HG03196 (cell line): ENCODE results near the gene ECSCR.
"Not testable (repeated sequence)": the region's sequence is repeated elsewhere in the genome, so short reads cannot be mapped to it uniquely, and the experiment has no call there.

Source experiments
- ATAC-seq: cut with Tn5 transposase; IDR thresholded peaks from one replicate; pipeline ENCODE4 v1.9.1; 2021; ENCODE audit not compliant: unreplicated experiment

Gene ECSCR

DNA sequence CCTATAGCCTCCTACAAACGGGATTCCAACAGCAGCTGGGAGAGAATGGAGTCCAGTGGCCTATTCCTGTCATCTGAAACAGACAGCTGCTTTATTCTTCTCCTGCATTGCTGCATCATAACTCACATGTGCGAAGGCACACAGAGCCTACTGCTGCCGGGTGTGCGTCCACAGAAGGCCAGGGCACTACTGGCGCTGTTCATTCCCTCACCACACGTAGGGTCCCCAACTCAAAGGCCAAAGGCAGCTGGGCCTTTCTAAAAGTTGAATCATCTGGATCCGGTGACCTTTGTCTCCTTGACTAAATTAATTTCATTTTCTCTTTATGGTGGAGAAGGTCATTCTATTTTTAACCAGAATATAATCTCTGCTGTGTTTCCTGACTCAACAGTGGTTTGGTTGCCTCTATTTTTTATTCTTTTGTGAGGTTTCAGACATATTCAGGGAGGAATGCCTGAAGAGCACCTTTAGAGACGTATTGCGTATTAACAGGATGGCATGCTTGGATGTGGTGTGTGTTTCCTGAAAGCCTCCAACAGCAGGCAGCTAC, 47.9 kb downstream of the ECSCR start:
- ATAC-seq: no peak

DNA sequence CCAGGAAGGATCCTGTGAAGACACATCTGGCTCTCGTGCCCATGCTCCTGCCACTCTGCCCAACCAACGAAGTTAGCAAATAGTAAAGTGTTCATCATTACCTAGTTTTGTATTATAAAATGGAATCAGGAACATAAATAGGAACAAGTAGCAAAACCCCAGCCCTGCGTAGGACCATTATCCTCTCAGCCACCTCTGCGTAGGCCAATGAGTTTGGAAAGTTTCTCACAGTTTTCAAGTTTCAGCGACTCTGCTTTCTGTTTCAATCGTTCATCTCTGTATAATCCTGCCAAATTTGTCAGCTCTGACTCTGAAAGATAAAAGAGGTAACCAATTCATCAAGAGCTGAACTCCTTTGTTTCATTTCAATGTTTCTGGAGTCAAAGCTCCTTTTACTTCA, 48.6 kb downstream of the ECSCR start:
- ATAC-seq: no peak

DNA sequence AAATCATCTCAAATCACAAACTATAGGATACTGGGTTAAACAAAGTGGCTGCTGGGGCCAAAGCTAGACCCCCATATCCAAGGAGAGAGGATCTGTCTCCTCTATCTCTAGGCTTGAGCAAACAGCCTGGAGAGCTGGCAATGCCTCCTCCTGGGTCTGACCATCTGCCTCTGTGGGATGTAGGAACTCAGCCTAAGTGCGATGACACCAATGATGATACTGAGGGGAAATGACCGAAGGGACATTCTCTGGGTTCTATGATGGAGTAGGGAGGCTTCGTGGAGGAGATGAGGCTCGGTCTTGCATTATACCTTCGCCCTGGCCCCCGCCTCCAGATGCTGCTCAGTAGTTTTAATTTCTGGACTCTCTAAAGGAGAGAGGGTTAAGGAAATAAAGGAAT, 49.4 kb downstream of the ECSCR start:
- ATAC-seq: no peak

DNA sequence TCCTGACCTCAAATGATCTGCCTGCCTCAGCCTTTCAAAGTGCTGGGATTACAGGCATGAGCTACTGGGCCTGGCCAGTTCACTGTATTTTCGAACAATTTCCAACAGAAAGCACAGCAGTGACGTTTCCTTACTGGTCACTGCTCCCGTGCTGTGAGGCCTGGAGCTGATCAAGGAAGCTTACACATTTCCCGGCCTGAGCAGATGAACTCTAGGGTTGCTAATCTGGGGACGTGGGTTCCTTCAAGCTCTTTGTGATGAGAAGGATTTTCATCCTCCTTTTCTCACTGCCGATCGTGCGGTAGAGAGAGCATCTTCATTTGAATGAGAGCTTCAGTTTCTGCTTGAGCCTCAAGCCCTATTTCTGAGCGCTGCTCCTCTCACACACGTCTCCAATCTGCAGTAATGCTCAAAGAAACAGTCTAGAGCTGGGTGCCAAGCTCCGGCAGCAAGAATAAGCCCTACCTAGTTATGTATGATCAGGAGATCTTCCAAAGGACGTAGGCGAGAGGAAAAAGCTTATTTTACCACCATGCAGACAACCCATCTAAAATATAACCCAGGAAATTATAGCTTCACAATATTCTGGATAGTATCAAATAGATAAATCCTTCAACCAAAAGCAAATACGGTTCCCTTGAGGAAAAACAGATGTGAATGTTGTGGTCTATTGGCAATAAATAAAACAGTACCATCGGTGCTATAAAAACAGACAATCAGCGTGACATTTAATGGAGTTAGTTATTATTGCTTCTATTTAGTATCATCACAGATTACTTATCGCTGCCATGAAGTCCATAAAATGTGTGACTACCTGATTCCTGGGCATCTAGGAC, 51.3 kb downstream of the ECSCR start:
- ATAC-seq: no peak

DNA sequence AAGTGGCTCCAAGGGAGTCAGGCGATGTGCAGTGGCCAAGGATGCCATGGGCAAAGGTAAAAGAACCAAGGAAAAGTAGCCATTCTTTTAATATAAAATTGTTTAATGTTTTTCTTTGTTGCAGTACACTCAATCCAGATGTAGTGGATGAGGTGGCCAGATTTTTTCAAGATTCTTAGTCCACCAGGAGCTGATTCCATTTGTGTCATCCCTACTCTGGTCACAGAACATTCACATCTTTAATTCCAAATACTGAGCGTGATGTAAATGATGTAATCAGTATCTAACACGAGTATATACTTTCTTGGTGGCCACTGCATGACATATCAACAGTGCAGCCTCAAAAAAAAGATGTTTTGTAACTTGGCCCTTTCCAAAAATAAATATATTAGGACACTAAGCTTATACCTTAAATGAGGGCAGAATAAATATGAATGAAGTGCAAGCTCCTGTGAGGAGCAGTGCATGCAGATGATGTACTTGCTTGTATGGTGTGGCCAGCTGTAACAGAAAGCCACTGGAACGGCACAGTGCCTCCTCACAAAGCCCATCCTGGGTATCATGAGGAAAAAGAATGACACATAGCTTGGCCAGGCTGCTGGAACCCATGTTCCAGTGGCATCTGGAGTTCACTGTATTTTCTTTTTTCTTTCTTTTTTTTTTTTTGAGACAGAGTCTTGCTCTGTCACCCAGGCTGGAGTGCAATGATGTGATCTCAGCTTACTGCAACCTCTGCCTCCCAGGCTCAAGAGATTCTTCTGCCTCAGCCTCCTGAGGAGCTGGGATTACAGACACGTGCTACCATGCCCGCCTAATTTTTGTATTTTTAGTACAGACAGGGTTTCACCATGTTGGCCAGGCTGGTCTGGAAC, 52.2 kb downstream of the ECSCR start:
- ATAC-seq: no peak

DNA sequence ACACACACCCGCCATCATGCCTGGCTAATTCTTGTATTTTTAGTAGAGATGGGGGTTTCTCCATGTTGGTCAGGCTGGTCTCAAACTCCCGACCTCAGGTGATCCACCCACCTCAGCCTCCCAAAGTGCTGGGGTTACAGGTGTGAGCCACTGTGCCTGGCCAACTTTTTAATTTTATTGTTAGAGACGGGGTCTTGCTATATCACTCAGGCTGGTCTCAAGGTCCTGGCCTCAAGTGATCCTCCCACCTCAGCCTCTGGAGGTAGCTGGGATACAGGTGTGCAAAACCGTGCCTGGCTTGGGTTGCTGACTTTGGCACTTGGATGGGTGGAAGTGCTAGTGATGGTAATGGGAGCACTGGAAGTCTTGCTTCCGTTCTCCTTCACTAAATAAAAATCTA, 53.4 kb downstream of the ECSCR start:
- not testable (repeated sequence) for ATAC-seq

DNA sequence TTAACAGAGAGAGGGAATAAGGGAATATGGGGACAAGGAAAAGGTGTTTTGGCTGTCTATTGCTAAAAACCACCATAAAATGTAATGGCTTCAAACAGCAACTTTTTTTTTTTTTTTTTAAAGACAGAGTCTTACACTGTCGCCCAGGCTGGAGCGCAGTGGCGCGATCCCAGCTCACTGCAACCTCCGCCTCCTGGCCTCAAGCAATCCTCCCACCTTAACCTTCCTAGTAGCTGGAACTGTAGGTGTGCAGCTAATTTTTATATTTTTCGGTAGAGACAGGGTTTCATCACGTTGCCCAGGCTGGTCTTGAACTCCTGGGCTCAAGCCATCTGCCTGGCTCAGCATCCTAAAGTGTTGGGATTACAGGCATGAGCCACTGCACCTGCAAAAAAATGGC, 54.4 kb downstream of the ECSCR start:
- ATAC-seq: no peak

DNA sequence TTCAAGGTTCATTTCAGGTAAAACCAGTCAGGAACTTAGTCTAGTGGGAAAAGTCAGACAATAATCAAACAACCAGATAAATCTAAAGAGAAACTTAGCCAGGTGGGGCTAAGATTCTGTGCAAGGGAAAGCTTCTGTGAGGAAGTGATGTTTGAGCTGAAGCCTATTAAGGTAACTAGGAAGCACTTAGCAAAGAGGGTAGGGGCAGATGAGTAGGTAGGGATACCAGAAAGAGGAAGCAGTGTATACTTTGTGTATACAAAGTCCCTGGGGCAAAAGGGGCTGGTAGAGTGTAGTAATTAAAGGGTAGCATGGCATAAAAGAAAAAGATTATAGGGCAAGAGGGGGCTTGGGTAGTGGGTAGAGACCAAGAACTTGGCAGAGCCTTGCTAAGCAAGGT, 55.0 kb downstream of the ECSCR start:
- ATAC-seq: no peak

DNA sequence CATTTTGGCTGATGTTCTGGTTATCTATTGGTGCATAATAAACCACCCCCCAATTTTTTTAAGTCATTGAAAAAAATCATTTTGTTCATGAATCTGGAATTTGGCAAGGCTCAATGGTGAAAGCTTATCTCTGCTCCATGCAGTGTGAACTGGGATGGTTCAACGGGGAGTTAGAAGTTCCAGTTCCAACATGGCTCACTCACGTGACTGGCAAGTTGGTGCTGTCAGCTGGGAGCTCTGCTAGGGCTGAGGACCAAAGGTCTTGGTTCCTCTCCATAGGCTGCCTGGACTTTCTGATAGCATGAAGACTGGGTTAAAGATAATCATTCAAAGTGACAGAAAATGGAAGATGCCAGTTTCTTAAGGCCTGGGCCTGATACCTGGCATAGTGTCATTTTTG, 55.6 kb downstream of the ECSCR start:
- no peak for ATAC-seq

DNA sequence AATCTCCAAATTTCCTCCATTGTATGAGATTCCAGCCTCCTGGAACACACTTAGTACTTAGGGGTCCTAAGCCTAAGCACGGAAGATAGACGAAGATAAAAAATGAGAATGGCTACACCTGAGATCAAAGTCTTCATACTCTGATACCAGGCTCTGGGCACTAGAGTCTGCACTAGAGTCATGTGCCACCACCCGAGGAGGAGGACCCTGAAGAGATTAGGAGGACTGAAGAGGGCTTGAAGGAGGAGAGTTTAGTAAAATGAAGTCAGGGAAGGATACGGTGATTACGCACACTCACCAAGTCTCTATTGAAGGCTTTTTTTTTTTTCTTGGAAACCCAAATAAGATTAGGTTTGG, 58.1 kb downstream of the ECSCR start:
- no peak for ATAC-seq

DNA sequence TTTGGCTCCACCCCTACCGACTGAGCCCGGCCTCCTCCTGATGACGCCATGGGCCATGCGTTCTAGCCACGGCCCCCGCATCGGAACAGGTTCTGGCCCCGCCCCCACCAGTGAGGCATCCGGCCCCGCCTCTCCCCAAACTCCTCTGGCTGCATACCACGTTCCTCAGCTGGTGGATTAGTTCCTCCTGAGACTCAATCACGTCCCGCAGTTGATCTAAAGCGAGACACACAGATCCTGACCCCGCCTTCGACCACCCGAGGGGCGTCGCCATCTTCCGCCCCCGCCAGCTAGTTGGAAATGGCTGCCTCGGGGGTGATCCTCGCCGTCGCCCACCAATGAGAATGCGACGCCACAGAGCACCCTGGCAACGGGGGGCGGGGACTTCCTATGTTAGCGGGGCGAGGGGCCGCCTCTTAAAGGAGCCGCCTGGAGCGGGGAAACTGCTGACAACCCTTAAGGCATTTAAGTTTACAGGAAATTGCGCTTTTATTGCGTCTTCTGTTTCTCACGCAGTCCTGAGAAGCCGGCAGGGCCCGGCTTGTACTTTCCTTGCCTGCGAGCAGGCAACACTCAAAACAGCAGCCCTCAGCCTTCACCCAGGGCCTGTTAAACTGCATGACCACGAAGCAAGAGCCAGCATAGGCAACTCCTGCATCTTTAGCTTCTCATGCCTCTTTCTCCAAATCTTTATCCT, 58.6 kb downstream of the ECSCR start, which contains the start of gene SPATA24:
TSS of gene SPATA24 (minus strand) at position 303 of the 697 bp plus-strand sequence. CDS start at position 274, 29 bp downstream.
- ATAC-seq: peak; percentile 83

DNA sequence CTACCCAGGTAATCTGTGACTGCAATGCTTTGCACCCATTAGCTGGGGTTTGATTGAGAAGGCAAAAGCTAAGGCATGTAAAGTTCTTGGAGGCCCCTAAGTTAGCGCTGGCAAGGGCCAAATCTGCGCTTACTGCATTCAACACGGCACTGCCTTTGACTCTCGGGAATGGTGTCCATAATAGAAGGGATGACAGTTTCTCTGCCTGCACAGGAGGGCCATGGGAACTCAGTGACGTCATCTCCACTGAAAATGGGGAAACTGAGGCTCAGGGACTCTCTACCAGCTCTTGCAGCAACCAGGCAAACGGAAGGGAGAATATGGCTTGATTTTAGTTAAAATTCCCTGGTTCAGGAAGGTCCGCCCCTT, 59.1 kb downstream of the ECSCR start:
- no peak for ATAC-seq

DNA sequence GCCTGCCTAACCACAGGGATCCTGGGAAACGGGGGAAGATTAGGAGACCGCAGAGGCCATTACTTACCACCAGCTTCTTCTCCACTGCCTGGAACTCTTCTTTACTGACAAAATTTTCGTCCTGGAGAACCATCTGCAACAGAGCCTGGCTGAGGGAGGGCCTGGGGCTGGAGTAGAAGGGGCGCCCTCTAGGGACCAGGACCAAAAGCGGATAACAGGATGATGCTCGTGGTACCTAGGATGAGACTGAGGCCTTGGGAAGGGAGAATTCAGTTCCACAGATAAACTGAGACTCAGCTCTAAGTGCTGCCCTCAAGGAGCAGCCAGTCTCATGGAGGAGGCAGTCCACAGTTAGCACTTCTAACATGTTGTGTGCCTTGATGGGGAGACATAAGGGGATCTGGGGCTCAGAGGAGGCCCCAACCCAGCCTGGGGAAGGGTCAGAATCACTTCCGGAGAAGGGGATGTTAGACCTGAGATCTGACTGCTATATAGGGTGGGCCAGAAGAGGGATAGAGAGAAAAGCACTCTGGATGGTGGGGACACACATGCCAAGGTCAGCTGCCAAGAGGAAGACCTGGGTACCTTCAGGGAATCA, 59.9 kb downstream of the ECSCR start:
- ATAC-seq: no peak

DNA sequence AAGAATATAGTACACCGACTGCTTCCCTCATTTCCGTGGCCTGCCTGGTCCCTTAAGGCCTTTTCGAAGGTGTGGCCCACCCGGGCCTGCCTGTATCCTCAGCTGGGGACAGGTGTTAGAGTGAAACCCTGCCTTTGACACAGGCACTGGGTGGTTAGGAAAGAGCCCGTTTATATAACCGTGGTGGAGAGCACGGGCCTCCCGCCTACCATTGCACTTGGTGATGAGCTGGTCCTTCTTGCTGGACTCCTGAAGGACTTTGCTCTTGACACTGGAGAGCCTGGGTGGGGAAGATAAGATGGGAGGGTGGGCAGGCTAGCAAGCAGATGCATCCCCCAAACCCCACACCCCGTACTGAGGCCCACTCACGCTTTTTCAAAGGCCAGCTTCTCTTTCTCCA, 61.0 kb downstream of the ECSCR start:
- no peak for ATAC-seq

DNA sequence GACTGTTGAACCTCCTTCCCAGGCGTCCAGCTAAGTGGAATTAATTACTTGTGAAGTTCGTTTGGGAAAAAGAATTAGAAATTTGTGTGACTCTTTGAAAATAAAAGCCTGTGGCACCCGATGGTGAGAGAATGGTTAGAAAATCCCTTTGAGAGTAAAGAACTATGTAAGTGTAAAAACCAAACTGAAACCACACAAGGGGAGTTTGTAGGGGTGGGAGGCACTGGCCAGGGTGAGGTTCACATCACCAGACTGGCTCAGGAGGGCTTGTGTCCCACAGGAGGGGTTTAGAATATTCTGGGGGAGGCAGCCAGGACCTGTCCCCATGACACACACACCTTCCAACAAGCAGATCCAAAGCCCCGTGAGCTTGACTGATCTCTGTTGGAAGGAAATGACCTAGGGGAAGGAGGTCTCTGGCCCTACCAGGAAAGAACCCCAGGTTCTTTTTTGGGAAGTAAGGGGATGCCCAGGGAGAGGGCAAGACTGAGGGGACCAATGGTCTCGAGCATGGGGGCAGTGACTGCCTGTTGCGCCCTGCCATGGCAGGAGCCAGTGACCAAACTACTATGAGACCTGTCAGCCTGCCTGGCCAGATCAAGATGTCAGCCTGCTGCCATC, 62.9 kb downstream of the ECSCR start:
- peak; percentile 34 for ATAC-seq
